Measurements from ENCODE around the gene GNA15.

Gene GNA15

DNA sequence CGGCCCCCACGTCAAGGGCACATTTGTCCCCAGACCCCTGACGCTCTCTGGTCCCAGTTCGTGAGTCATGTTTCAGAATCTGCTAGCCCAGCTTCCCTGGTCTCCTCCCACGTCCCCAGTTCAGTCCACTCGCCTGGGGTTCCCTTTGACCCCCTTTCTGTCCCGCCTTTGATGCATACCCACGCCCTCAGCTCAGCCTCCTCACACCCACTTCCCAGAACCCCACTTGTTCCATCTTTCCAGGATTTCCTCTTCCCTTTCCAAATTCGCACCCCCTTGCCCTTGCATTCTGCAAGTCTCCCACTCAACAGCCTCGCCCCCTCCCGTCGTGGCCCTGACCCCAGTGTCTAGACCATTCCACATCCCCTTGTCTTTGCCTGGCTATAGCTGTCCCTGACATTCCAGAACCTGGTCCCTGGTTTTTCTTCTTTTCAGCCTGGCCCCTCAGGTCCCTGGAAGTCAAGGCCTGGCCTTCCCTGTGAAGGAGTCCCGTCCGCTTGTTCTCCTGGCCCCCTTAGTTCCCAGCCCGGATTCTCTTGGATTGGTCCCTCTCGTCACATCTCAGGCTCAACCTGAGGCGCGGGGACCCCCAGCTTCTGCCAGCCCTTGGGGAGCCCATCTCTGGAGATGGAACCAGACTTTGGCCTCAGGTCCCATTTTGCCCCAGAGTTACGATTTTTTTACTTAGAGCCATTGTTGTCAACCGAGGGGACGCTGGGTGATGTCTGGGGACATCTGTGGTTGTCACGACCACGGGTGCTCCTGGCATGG lies 51.2 kb downstream of the GNA15 start:
- H3K27ac ChIP-seq (ENCODE audit: low read depth, low read length), result no peak overlapping the region

DNA sequence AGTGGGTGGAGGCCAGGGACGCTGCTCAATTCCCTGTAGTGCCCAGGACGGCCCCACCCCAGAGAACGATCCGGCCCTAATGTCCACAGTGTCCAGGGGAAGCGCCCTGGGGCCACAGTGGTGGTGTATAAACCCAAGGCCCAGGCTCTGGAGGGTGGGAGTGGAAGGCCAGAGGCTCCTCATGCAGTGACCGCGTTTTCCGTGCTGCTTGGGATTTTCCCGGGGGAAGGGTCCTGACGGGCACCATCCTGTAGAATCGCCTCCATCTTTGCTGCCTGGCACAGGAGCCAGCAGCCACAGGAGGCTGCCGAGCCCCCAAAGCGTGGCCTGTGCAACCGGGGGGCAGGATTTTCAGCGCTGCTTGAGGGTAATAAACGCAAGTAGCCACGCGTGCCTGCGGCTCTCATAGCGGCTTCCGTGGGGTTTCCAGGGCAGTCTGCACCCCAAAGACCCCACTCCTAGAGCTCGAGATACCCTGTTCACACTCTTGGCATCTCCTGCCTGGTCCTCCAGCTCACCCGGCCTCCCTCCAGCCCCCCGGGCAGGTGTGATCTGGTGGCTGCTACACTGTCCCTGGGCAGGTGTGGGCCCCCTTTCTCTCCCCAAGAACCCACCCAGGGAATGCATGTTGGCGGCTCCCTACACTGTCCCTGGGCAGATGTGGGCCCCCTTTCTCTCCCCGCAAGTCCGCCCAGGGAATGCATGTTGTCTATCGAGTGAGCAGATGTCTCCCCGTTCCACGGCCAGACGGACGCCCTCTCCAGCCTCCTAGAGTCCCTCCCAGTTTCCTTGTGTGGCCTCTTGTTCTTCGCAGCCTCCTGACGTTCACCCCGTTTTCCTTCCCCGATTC lies 52.1 kb downstream of the GNA15 start:
- Histone ChIP-seq H3K4me2 (ENCODE audit: low read depth, low read length, poor library complexity, severe bottlenecking) (peak overlapping the region; percentile 87), H3K9ac (ENCODE audit: low read length) (no peak overlapping the region), H3F3A (ENCODE audit: insufficient read depth) (no peaks in the 10 kb centered on the region), H3K36me3 (ENCODE audit: low read length) (no peaks in the 10 kb centered on the region), H3K9me2 (replicated peaks; ENCODE audit: insufficient read depth, low read length) (no peaks in the 10 kb centered on the region), H3K27me3 (ENCODE audit: low read length) (no peaks in the 10 kb centered on the region), H3K9me3 (ENCODE audit: insufficient read depth, low read length) (no peaks in the 10 kb centered on the region), H3K4me3 (ENCODE audit: insufficient read depth, low read length, poor library complexity, severe bottlenecking) (no peak overlapping the region), H2AFZ (ENCODE audit: low read depth, low read length, severe bottlenecking) (no peak overlapping the region), H3K27ac (ENCODE audit: low read depth, low read length) (no peak overlapping the region), H3K79me2 (ENCODE audit: insufficient read depth, low read length) (peaks cover 59% of the 10 kb centered on the region), H4K20me1 (ENCODE audit: low read depth, low read length) (no peaks in the 10 kb centered on the region)
- TF ChIP-seq EZH2phosphoT487 (conservative IDR thresholded peaks at IDR 0.05; ENCODE audit: low read length), result no peak
- TF ChIP-seq, protein P1, sequence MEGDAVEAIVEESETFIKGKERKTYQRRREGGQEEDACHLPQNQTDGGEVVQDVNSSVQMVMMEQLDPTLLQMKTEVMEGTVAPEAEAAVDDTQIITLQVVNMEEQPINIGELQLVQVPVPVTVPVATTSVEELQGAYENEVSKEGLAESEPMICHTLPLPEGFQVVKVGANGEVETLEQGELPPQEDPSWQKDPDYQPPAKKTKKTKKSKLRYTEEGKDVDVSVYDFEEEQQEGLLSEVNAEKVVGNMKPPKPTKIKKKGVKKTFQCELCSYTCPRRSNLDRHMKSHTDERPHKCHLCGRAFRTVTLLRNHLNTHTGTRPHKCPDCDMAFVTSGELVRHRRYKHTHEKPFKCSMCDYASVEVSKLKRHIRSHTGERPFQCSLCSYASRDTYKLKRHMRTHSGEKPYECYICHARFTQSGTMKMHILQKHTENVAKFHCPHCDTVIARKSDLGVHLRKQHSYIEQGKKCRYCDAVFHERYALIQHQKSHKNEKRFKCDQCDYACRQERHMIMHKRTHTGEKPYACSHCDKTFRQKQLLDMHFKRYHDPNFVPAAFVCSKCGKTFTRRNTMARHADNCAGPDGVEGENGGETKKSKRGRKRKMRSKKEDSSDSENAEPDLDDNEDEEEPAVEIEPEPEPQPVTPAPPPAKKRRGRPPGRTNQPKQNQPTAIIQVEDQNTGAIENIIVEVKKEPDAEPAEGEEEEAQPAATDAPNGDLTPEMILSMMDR (IDR thresholded peaks at IDR 0.05; ENCODE audit: insufficient read depth, low read length, poor library complexity, severe bottlenecking), result no peak

More for the DNA sequence above, 51.2 kb downstream of the GNA15 start:
- no peak for TF ChIP-seq EZH2phosphoT487 (conservative IDR thresholded peaks at IDR 0.05; ENCODE audit: low read length)
- TF ChIP-seq, protein P1 (IDR thresholded peaks at IDR 0.05; ENCODE audit: insufficient read depth, low read length, poor library complexity, severe bottlenecking), result no peak
- Histone ChIP-seq H3K36me3 (ENCODE audit: low read length) (no peaks in the 10 kb centered on the region), H3F3A (ENCODE audit: insufficient read depth) (no peaks in the 10 kb centered on the region), H3K4me3 (ENCODE audit: insufficient read depth, low read length, poor library complexity, severe bottlenecking) (peak overlapping the region; percentile 75), H4K20me1 (ENCODE audit: low read depth, low read length) (no peaks in the 10 kb centered on the region), H3K27me3 (ENCODE audit: low read length) (no peaks in the 10 kb centered on the region), H3K4me2 (ENCODE audit: low read depth, low read length, poor library complexity, severe bottlenecking) (peak overlapping the region; percentile 87), H3K9ac (ENCODE audit: low read length) (peak overlapping the region; percentile 95), H3K9me3 (ENCODE audit: insufficient read depth, low read length) (no peaks in the 10 kb centered on the region), H2AFZ (ENCODE audit: low read depth, low read length, severe bottlenecking) (no peak overlapping the region), H3K79me2 (ENCODE audit: insufficient read depth, low read length) (peaks cover 59% of the 10 kb centered on the region), H3K9me2 (replicated peaks; ENCODE audit: insufficient read depth, low read length) (no peaks in the 10 kb centered on the region)

DNA sequence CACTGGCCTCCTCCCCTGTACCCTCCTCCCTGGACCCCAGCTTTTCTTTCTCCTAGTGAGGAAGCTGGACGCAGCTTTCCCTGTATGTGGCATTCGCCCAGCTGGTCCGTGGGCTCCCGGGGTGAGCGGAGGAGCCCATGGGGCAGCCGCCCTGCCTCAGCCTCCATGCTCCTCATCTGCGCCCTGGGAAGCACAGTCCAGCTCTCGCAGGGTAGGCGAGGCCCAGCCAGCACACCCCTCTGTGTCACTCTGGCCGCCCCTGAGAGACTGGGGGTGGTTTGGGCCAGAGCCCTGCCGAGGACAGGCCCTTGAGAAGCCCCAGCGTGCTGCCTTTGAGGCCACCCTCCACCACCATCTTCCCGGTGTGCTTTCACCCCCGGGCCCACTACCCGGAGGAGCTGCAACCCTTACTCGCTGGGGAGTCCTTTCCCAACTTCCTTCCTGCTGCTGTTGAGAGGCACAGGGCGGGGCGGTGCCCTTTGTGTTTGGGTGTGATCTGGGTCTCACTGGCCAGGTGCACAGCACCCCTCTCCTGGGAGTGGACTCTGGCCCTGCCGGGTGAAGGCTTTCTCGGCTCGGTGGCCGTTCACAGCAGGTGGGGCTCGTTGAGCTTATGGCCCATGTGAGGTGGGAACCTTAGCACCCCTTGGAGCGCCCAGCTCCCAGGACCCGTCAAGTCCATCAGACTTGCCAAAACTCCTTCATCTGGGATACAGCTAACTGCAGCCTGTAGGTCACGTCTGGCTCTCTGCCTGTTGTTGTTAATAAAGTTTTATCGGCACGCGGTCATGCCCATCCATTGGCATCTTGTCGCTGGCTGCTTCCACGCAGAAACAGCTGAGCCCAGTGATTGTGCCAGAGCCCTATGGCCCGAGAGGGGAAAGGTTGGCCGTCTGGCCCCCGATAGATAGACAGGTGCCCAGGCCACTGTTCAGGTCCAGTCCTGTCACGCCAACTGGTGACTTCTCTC lies 53.1 kb downstream of the GNA15 start:
- no peak overlapping the region for H3K27ac ChIP-seq (ENCODE audit: low read depth, low read length)
- no peaks in the 10 kb centered on the region for H3K9me2 ChIP-seq (replicated peaks; ENCODE audit: insufficient read depth, low read length)
- H3K36me3 ChIP-seq (ENCODE audit: low read length), result no peaks in the 10 kb centered on the region
- H2AFZ ChIP-seq (ENCODE audit: low read depth, low read length, severe bottlenecking), result no peak overlapping the region
- TF ChIP-seq, protein P1 (IDR thresholded peaks at IDR 0.05; ENCODE audit: insufficient read depth, low read length, poor library complexity, severe bottlenecking), result no peak
- no peak for TF ChIP-seq EZH2phosphoT487 (conservative IDR thresholded peaks at IDR 0.05; ENCODE audit: low read length)
- H3K4me2 ChIP-seq (ENCODE audit: low read depth, low read length, poor library complexity, severe bottlenecking), result no peak overlapping the region
- no peak overlapping the region for H3K4me3 ChIP-seq (ENCODE audit: insufficient read depth, low read length, poor library complexity, severe bottlenecking)
- H3K27me3 ChIP-seq (ENCODE audit: low read length), result no peaks in the 10 kb centered on the region
- H3K9ac ChIP-seq (ENCODE audit: low read length), result no peak overlapping the region
- no peaks in the 10 kb centered on the region for H3K9me3 ChIP-seq (ENCODE audit: insufficient read depth, low read length)
- H3F3A ChIP-seq (ENCODE audit: insufficient read depth), result no peaks in the 10 kb centered on the region
- peaks cover 59% of the 10 kb centered on the region for H3K79me2 ChIP-seq (ENCODE audit: insufficient read depth, low read length)
- no peaks in the 10 kb centered on the region for H4K20me1 ChIP-seq (ENCODE audit: low read depth, low read length)
